DOHH2 (cell line): ENCODE measurements around the gene AMBRA1.

Source experiments
- EZH2phosphoT487 ChIP-seq: fragments of 200-600 bp; sonication (generic); IDR thresholded peaks from 2 replicates; pipeline ENCODE4 v1.6.1; 2017; ENCODE audit warnings: borderline replicate concordance, mild to moderate bottlenecking, antibody characterized with exemption, low read length, moderate library complexity, mixed read lengths
- TF ChIP-seq, protein P1 (sequence below): fragments of 200-600 bp; sonication (generic); IDR thresholded peaks from one replicate; pipeline ENCODE4 v1.5.1; 2014; ENCODE audit warnings: antibody characterized with exemption, mild to moderate bottlenecking, low read depth, low read length; ENCODE audit not compliant: poor library complexity, severe bottlenecking

DNA sequence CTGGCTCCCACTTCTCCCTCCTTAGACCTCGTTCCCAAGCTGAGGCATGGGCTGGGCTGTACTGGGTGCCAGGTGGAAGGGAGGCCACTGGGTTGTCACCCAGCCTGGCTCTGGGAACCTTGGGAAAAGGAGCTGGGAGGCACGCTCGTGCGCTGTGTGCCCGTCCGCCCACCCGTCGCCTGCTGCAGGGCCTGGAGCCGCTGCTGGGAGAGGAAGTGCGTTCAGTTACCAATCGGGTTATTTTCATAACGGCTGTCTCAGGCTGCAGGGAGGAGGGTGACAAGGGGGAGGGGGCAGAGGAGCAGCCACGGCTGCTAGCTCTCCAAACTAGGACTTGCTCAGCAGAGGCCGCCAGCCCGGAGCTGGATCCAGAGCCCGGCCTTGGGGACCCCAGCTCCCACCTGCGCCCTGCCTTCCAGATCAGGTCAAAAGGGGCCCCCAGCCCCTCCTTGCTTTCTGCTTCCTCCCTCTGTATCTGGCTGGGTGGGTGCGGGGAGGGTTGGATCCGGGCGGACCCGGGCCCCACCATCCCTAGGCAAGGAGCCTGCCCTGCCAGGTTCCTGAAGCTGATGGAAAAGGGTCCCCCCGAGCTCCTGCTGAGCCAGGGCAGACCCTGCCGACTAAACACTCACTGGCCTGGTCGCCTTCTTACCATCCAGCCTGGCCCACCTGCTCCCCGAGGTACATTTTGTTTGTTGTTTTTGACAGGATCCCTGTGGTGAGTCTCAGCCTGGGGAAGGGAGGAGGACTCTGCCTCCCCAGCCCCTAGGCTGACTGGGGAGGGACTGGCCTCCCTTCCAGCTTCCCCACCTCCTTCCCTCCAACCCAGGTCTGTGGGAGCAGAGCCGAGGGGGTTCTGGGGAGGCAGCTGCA, 232.3 kb downstream of the AMBRA1 start:
- TF ChIP-seq, protein P1, sequence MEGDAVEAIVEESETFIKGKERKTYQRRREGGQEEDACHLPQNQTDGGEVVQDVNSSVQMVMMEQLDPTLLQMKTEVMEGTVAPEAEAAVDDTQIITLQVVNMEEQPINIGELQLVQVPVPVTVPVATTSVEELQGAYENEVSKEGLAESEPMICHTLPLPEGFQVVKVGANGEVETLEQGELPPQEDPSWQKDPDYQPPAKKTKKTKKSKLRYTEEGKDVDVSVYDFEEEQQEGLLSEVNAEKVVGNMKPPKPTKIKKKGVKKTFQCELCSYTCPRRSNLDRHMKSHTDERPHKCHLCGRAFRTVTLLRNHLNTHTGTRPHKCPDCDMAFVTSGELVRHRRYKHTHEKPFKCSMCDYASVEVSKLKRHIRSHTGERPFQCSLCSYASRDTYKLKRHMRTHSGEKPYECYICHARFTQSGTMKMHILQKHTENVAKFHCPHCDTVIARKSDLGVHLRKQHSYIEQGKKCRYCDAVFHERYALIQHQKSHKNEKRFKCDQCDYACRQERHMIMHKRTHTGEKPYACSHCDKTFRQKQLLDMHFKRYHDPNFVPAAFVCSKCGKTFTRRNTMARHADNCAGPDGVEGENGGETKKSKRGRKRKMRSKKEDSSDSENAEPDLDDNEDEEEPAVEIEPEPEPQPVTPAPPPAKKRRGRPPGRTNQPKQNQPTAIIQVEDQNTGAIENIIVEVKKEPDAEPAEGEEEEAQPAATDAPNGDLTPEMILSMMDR: no peak
- TF ChIP-seq EZH2phosphoT487: no peak
